ENCODE results near the gene PDPN. TPM values are rescaled to one million over a fixed set of nuclear protein-coding genes. Genes with fewer than 3 reads are reported as not detected.

PDPN gene
- total RNA-seq, 1 experiment from 2014 or later: not detected

DNA sequence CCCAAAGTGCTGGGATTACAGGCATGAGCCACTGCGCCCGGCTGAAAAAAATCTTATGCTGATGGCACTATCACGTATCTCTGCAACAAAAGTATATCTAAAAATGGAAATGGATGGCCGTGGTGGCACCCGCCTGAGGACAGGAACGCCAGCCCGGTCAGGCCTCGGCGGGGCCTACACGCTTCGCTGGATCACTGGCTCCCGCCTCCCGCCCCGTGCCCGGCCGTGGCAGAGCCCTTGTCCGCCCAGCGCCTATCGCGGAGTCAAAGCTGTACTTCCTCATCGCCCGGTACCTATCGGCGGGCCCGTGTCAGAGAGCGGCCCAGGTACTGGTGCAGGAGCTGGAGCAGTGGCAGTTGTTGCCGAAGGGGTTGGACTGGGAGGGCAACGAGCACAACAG lies 28.8 kb upstream of the PDPN start:
- H3K4me2 ChIP-seq (ENCODE audit: low read length): no peak overlapping the region
- no peak overlapping the region for H3K27ac ChIP-seq (ENCODE audit: low read depth, low read length)
- no peaks in the 10 kb centered on the region for H3K36me3 ChIP-seq (ENCODE audit: control insufficient read depth in 1 of 2, insufficient read depth in 2 of 2, low read length in 2 of 2)
- H4K20me1 ChIP-seq (ENCODE audit: insufficient read depth): no peaks in the 10 kb centered on the region
- no TSS peak for BruUV-seq (replicated peaks)
- CTCF ChIA-PET: no interaction called here
- RAD21 ChIA-PET (ENCODE audit: low non-redundant PET in 1 of 2, low total read pairs in 2 of 2, uncharacterized antibody in 2 of 2, unreplicated experiment in 2 of 2): no interaction called here
- H2AFZ ChIP-seq (ENCODE audit: low read depth, low read length, poor library complexity, severe bottlenecking): no peak overlapping the region
- no peak for ATAC-seq
- H3K4me3 ChIP-seq (replicated peaks in 1 of 2; ENCODE audit: low read depth in 1 of 2, low read length in 2 of 2): no peak overlapping the region
- intact Hi-C loops (cut with micrococcal nuclease): no loop called here
- H3K9ac ChIP-seq (ENCODE audit: low read length): no peak overlapping the region
- H3K79me2 ChIP-seq (ENCODE audit: insufficient read depth, low read length): no peaks in the 10 kb centered on the region
- DNase-seq (ENCODE audit: low read depth, low spot score): no peak
- H3K9me3 ChIP-seq (ENCODE audit: control insufficient read depth in 1 of 2, insufficient read depth in 1 of 2, low read depth in 1 of 2, low read length in 2 of 2): no peaks in the 10 kb centered on the region
- TF ChIP-seq, protein P1, sequence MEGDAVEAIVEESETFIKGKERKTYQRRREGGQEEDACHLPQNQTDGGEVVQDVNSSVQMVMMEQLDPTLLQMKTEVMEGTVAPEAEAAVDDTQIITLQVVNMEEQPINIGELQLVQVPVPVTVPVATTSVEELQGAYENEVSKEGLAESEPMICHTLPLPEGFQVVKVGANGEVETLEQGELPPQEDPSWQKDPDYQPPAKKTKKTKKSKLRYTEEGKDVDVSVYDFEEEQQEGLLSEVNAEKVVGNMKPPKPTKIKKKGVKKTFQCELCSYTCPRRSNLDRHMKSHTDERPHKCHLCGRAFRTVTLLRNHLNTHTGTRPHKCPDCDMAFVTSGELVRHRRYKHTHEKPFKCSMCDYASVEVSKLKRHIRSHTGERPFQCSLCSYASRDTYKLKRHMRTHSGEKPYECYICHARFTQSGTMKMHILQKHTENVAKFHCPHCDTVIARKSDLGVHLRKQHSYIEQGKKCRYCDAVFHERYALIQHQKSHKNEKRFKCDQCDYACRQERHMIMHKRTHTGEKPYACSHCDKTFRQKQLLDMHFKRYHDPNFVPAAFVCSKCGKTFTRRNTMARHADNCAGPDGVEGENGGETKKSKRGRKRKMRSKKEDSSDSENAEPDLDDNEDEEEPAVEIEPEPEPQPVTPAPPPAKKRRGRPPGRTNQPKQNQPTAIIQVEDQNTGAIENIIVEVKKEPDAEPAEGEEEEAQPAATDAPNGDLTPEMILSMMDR (IDR thresholded peaks at IDR 0.05 in 2 of 3, conservative IDR thresholded peaks at IDR 0.05 in 1 of 3; ENCODE audit: borderline replicate concordance in 1 of 3, insufficient read depth in 1 of 3, low read depth in 2 of 3, low read length in 2 of 3): no peak
- no peak for TF ChIP-seq CEBPB (IDR thresholded peaks at IDR 0.05; ENCODE audit: low read depth)
- TF ChIP-seq EZH2 (IDR thresholded peaks at IDR 0.05): no peak
- no peak for TF ChIP-seq ZNF274 (IDR thresholded peaks at IDR 0.05; ENCODE audit: low read depth, low read length)
- no peak for TF ChIP-seq JUND (IDR thresholded peaks at IDR 0.05)
- no peaks in the 10 kb centered on the region for H3K9me2 ChIP-seq (ENCODE audit: insufficient read depth)
- POLR2A ChIA-PET: no interaction called here
- H3K27me3 ChIP-seq (ENCODE audit: insufficient read depth, low read length): no peaks in the 10 kb centered on the region; the same call in 1 of the 2 replicates
- no peaks in the 10 kb centered on the region for H3K4me1 ChIP-seq (ENCODE audit: control insufficient read depth in 1 of 2, insufficient read depth in 2 of 2, low read length in 2 of 2)

DNA sequence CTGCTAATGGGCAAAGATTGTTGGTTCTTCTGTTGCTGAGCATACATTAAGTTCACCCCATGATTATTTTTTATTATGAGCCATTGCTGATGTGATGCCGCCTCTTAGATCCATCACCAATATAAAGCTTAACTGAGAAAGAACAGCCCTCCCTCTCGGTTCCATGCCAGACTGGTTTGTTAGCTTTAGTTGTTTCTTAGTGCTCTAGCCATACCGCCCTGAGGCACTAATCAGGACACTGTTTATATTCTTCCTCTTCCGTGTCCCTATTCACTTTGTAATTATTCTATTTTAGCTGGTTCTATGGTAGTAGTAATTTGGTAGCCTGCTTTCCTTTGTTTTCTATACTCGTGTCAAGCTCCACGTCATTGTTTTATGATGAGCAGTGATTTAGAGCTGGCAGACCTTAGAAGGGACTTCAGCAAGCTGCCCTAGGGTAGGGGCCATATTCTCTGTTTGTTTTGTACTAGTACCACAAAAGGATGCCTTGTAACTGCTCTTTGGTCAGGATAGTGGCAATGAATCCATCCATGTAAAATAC lies 27.3 kb upstream of the PDPN start:
- H3K36me3 ChIP-seq (ENCODE audit: control insufficient read depth in 1 of 2, insufficient read depth in 2 of 2, low read length in 2 of 2): no peaks in the 10 kb centered on the region
- no peaks in the 10 kb centered on the region for H3K9me3 ChIP-seq (ENCODE audit: control insufficient read depth in 1 of 2, insufficient read depth in 1 of 2, low read depth in 1 of 2, low read length in 2 of 2)
- TF ChIP-seq CEBPB (IDR thresholded peaks at IDR 0.05; ENCODE audit: low read depth): no peak
- TF ChIP-seq, protein P2, sequence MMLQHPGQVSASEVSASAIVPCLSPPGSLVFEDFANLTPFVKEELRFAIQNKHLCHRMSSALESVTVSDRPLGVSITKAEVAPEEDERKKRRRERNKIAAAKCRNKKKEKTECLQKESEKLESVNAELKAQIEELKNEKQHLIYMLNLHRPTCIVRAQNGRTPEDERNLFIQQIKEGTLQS (IDR thresholded peaks at IDR 0.05): no peak
- TF ChIP-seq SIN3A (IDR thresholded peaks at IDR 0.05; ENCODE audit: low read depth): no peak
- TF ChIP-seq EZH2 (IDR thresholded peaks at IDR 0.05): no peak
- TF ChIP-seq POLR2A (IDR thresholded peaks at IDR 0.05; ENCODE audit: borderline replicate concordance, extremely low read depth, insufficient read depth, insufficient read length): no peak
- TF ChIP-seq, protein P3, sequence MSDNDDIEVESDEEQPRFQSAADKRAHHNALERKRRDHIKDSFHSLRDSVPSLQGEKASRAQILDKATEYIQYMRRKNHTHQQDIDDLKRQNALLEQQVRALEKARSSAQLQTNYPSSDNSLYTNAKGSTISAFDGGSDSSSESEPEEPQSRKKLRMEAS (IDR thresholded peaks at IDR 0.05): no peak
- TF ChIP-seq, protein P1 (IDR thresholded peaks at IDR 0.05 in 2 of 3, conservative IDR thresholded peaks at IDR 0.05 in 1 of 3; ENCODE audit: borderline replicate concordance in 1 of 3, insufficient read depth in 1 of 3, low read depth in 2 of 3, low read length in 2 of 3): no peak
- TF ChIP-seq ZNF274 (IDR thresholded peaks at IDR 0.05; ENCODE audit: low read depth, low read length): no peak
- TF ChIP-seq ZFX (IDR thresholded peaks at IDR 0.05): no peak
- TF ChIP-seq TCF7L2 (IDR thresholded peaks at IDR 0.05; ENCODE audit: borderline replicate concordance, extremely low read depth, insufficient read depth, insufficient read length): no peak
- no peak for TF ChIP-seq SRF (IDR thresholded peaks at IDR 0.05; ENCODE audit: low read depth)
- TF ChIP-seq FOSL1 (IDR thresholded peaks at IDR 0.05; ENCODE audit: low read depth): no peak
- H3K79me2 ChIP-seq (ENCODE audit: insufficient read depth, low read length): no peaks in the 10 kb centered on the region
- H3K4me3 ChIP-seq (replicated peaks in 1 of 2; ENCODE audit: low read depth in 1 of 2, low read length in 2 of 2): no peak overlapping the region
- DNase-seq (ENCODE audit: low read depth, low spot score) (no peak), ATAC-seq (no peak)
- ChIA-PET RAD21 (ENCODE audit: low non-redundant PET in 1 of 2, low total read pairs in 2 of 2, uncharacterized antibody in 2 of 2, unreplicated experiment in 2 of 2) (no interaction called here), CTCF (interaction anchor here (0.6 to 1.3 kb wide), 2 partner anchors 12 to 155 kb away, joined by 3 read pairs; no protein-coding TSS in a partner anchor), POLR2A (no interaction called here)
- H4K20me1 ChIP-seq (ENCODE audit: insufficient read depth): no peaks in the 10 kb centered on the region
- no peaks in the 10 kb centered on the region for H3K9me2 ChIP-seq (ENCODE audit: insufficient read depth)
- H3K4me2 ChIP-seq (ENCODE audit: low read length): no peak overlapping the region
- no peaks in the 10 kb centered on the region for H3K4me1 ChIP-seq (ENCODE audit: control insufficient read depth in 1 of 2, insufficient read depth in 2 of 2, low read length in 2 of 2)
- intact Hi-C loops (cut with micrococcal nuclease): no loop called here
- H3K27me3 ChIP-seq (ENCODE audit: insufficient read depth, low read length): no peaks in the 10 kb centered on the region
- no TSS peak for BruUV-seq (replicated peaks)
- no peak overlapping the region for H3K9ac ChIP-seq (ENCODE audit: low read length)
- H2AFZ ChIP-seq (ENCODE audit: low read depth, low read length, poor library complexity, severe bottlenecking): no peak overlapping the region
- no peak overlapping the region for H3K27ac ChIP-seq (ENCODE audit: low read depth, low read length)

Data from HCT116 (cell line).